NCI-H226 (cell line): ENCODE results near the gene WDR33.

ENCODE experiments used
- DNase-seq: peaks from one replicate; pipeline ENCODE4 v3.0.0-alpha.2; 2015

The WDR33 gene

GRCh38 chr2:127670055-127670956, 140.7 kb downstream of the WDR33 start:
- no peak for DNase-seq

GRCh38 chr2:127669056-127669455, 141.9 kb downstream of the WDR33 start:
- DNase-seq = no peak

- DNase-seq = no peak
Measured at GRCh38 chr2:127665267-127665893, 145.6 kb downstream of the WDR33 start.

- no peak for DNase-seq
Measured at GRCh38 chr2:127664895-127665225, 146.1 kb downstream of the WDR33 start.

- DNase-seq = no peak
Measured at GRCh38 chr2:127664065-127664894, 146.7 kb downstream of the WDR33 start.

- no peak for DNase-seq
Measured at GRCh38 chr2:127663566-127664064, 147.4 kb downstream of the WDR33 start.

GRCh38 chr2:127662937-127663565, 147.9 kb downstream of the WDR33 start:
- DNase-seq = no peak

GRCh38 chr2:127661949-127662510, 148.9 kb downstream of the WDR33 start:
- no peak for DNase-seq

GRCh38 chr2:127661072-127661649, 149.8 kb downstream of the WDR33 start:
- no peak for DNase-seq

GRCh38 chr2:127660291-127660578, 150.7 kb downstream of the WDR33 start:
- no peak for DNase-seq

GRCh38 chr2:127659408-127660290, 151.3 kb downstream of the WDR33 start:
- no peak for DNase-seq

GRCh38 chr2:127658641-127659407, 152.1 kb downstream of the WDR33 start:
- no peak for DNase-seq

GRCh38 chr2:127658146-127658545, 152.8 kb downstream of the WDR33 start:
- DNase-seq = no peak

- DNase-seq = no peak
Measured at GRCh38 chr2:127657232-127657595, 153.8 kb downstream of the WDR33 start.

- no peak for DNase-seq
Measured at GRCh38 chr2:127656569-127657231, 154.3 kb downstream of the WDR33 start.

GRCh38 chr2:127655209-127656073, 155.5 kb downstream of the WDR33 start:
- no peak for DNase-seq

GRCh38 chr2:127654838-127655175, 156.2 kb downstream of the WDR33 start:
- DNase-seq = no peak

GRCh38 chr2:127654084-127654837, 156.7 kb downstream of the WDR33 start:
- DNase-seq = no peak
